SK-N-SH treated with all-trans-retinoic acid at 6 μM for 48 hours (cell line): ENCODE results near the gene CACNA2D2.

Experiments used
- ATAC-seq: fragments of 200-7000 bp; cut with Tn5 transposase; 3 replicates; pipeline ENCODE4 v1.9.1; 2020; ENCODE audit warnings: mild to moderate bottlenecking, moderate library complexity
- ARNTL ChIP-seq: fragments of 450-650 bp; formaldehyde crosslinking; IDR thresholded peaks from 2 replicates; pipeline ENCODE4 v1.5.0; 2020; ENCODE audit warnings: low read depth, mild to moderate bottlenecking, moderate library complexity, borderline replicate concordance
- BACH2 ChIP-seq: fragments of 250-450 bp; sonication (Bioruptor Pico); IDR thresholded peaks from 2 replicates; pipeline ENCODE4 v1.9.0; 2021; ENCODE audit warnings: mild to moderate bottlenecking, borderline replicate concordance
- CREB5 ChIP-seq: fragments of 250-450 bp; sonication (Bioruptor Pico); IDR thresholded peaks from 2 replicates; pipeline ENCODE4 v1.5.1; 2020; ENCODE audit warnings: low read depth, mild to moderate bottlenecking, moderate library complexity
- CSDC2 ChIP-seq: fragments of 250-450 bp; sonication (Bioruptor Pico); IDR thresholded peaks from 2 replicates; pipeline ENCODE4 v1.5.0; 2020; ENCODE audit warnings: mild to moderate bottlenecking, moderate library complexity
- ESRRG ChIP-seq: fragments of 250-450 bp; sonication (Bioruptor Pico); IDR thresholded peaks from 2 replicates; pipeline ENCODE4 v1.6.1; 2021; ENCODE audit warnings: mild to moderate bottlenecking
- GLIS3 ChIP-seq: fragments of 250-450 bp; sonication (Bioruptor Pico); IDR thresholded peaks from 2 replicates; pipeline ENCODE4 v1.5.0; 2020; ENCODE audit warnings: mild to moderate bottlenecking, moderate library complexity
- ISL1 ChIP-seq: fragments of 250-450 bp; sonication (Bioruptor Pico); IDR thresholded peaks from 2 replicates; pipeline ENCODE4 v2.1.2; 2022; ENCODE audit warnings: mild to moderate bottlenecking, moderate library complexity
- OSR1 ChIP-seq: fragments of 250-450 bp; sonication (Bioruptor Pico); IDR thresholded peaks from 2 replicates; pipeline ENCODE4 v1.8.0; 2022; ENCODE audit warnings: moderate library complexity, mild to moderate bottlenecking, inconsistent platforms
- PPARA ChIP-seq: fragments of 250-450 bp; sonication (Bioruptor Pico); IDR thresholded peaks from 2 replicates; pipeline ENCODE4 v1.5.0; 2020; ENCODE audit warnings: mild to moderate bottlenecking, borderline replicate concordance
- RARB ChIP-seq: fragments of 250-450 bp; sonication (Bioruptor Pico); IDR thresholded peaks from 2 replicates; pipeline ENCODE4 v1.8.0; 2021; ENCODE audit warnings: mild to moderate bottlenecking, moderate library complexity
- TCF4 ChIP-seq: fragments of 250-450 bp; sonication (Bioruptor Pico); IDR thresholded peaks from 2 replicates; pipeline ENCODE4 v1.8.0; 2021; ENCODE audit warnings: mild to moderate bottlenecking, moderate library complexity, borderline replicate concordance
- TOX ChIP-seq: fragments of 250-450 bp; sonication (Bioruptor Pico); IDR thresholded peaks from 2 replicates; pipeline ENCODE4 v1.8.0; 2021; ENCODE audit warnings: mild to moderate bottlenecking, moderate library complexity, borderline replicate concordance
- ZC3H10 ChIP-seq: fragments of 250-450 bp; sonication (Bioruptor Pico); IDR thresholded peaks from 2 replicates; pipeline ENCODE4 v1.5.1; 2021; ENCODE audit warnings: mild to moderate bottlenecking, moderate library complexity
- ZFP3 ChIP-seq: fragments of 250-450 bp; sonication (Bioruptor Pico); IDR thresholded peaks from 2 replicates; pipeline ENCODE4 v1.5.0; 2020; ENCODE audit warnings: mild to moderate bottlenecking, moderate library complexity
- ZFP30 ChIP-seq: fragments of 450-650 bp; formaldehyde crosslinking; IDR thresholded peaks from 2 replicates; pipeline ENCODE4 v1.5.0; 2022; ENCODE audit warnings: mild to moderate bottlenecking, moderate library complexity
- ZNF565 ChIP-seq: fragments of 450-650 bp; formaldehyde crosslinking; conservative IDR thresholded peaks from 2 replicates; pipeline ENCODE4 v1.5.0; 2020; ENCODE audit warnings: low read depth, mild to moderate bottlenecking, moderate library complexity
- ZNF70 ChIP-seq: fragments of 450-650 bp; formaldehyde crosslinking; IDR thresholded peaks from 2 replicates; pipeline ENCODE4 v1.5.0; 2020; ENCODE audit warnings: mild to moderate bottlenecking, moderate library complexity
- ZNF8 ChIP-seq: fragments of 450-650 bp; formaldehyde crosslinking; IDR thresholded peaks from 2 replicates; pipeline ENCODE4 v1.5.0; 2020; ENCODE audit warnings: mild to moderate bottlenecking, moderate library complexity
- TF ChIP-seq, protein P1 (sequence below): fragments of 250-450 bp; sonication (Bioruptor Pico); IDR thresholded peaks from 2 replicates; pipeline ENCODE4 v1.8.0; 2021; ENCODE audit warnings: low read depth, mild to moderate bottlenecking, moderate library complexity, borderline replicate concordance
- TF ChIP-seq, protein P2 (sequence below): fragments of 250-450 bp; sonication (Bioruptor Pico); IDR thresholded peaks from 2 replicates; pipeline ENCODE4 v1.5.1; 2021; ENCODE audit warnings: mild to moderate bottlenecking, moderate library complexity
- TF ChIP-seq, protein P3 (sequence below): fragments of 250-450 bp; sonication (Bioruptor Pico); IDR thresholded peaks from 2 replicates; pipeline ENCODE4 v1.5.0; 2020; ENCODE audit warnings: mild to moderate bottlenecking, moderate library complexity

CACNA2D2 gene

DNA sequence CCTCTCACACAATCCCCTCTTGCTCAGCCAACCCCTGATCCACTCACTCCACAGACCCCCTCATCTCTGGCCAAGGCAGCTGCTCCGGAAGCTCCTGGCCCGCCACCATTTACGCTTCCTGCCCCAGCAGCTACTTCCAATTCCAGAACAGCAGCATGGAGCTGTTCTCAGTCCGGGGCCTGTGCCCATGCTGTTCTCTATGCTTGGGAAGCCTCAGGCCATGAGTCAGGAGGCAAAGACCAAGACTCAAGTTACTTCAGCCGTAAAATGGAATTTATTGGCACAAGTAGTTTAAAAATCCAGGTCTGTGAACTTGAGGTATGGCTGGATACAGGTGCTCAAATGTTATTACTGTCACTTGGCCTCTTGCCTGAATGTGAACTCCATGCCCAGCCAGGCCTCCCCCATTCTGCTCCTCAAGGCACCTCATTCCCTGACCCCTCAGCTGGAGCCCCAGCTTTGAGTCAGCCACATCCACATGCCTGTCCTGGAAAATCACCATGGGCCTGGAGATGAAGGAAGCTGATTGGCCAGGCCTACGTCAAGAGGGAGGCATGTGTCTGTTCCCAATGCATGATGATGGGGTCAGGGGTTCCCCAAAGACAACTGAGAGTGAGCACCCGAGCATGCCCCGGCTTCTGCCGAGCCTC, 31.4 kb upstream of the CACNA2D2 start:
- no peak for ATAC-seq
- no peak for TF ChIP-seq CREB5 (CRISPR knock-in tag)
- no peak for TF ChIP-seq TCF4 (CRISPR knock-in tag)
- TF ChIP-seq ZFP3 (CRISPR knock-in tag), result no peak
- no peak for TF ChIP-seq BACH2
- TF ChIP-seq ZNF565 (CRISPR knock-in tag), result no peak
- no peak for TF ChIP-seq GLIS3 (CRISPR knock-in tag)

DNA sequence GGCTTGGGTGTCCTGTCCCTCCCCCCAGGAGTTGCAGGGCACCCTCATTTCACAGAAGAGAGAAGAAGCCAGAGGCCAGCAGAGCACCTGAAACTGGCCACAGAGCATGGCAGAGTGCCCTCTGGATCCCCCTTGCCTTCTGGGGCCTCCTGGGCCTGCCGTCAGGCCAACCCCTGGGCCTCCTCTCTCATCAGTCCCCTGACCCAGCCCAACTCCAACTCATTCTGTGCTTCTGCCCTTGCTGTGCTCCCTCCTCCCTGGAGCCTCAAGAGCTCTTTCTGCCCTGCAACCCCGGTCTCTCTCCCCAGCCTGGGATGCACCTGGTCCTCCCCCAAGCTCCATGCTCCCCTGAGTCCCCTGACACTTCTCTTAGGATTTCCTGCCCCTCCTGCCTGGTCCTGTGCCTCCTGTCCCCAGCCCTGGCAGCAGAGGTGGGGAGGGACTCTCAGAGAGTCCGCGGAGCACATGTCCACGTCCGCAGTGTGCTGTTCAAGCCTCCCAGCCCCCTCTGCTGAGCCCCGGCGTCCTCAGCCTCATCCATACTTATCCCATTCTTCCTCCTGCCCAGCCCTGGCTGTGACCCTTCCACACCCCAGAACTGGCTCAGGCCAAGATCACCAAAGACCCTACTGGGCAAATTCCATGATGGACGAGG, 30.5 kb upstream of the CACNA2D2 start:
- no peak for ATAC-seq
- no peak for TF ChIP-seq ZNF565 (CRISPR knock-in tag)
- no peak for TF ChIP-seq RARB
- TF ChIP-seq, protein P1, sequence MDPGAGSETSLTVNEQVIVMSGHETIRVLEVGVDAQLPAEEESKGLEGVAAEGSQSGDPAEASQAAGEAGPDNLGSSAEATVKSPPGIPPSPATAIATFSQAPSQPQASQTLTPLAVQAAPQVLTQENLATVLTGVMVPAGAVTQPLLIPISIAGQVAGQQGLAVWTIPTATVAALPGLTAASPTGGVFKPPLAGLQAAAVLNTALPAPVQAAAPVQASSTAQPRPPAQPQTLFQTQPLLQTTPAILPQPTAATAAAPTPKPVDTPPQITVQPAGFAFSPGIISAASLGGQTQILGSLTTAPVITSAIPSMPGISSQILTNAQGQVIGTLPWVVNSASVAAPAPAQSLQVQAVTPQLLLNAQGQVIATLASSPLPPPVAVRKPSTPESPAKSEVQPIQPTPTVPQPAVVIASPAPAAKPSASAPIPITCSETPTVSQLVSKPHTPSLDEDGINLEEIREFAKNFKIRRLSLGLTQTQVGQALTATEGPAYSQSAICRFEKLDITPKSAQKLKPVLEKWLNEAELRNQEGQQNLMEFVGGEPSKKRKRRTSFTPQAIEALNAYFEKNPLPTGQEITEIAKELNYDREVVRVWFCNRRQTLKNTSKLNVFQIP (CRISPR knock-in tag), result no peak
- TF ChIP-seq ARNTL (CRISPR knock-in tag), result no peak
- no peak for TF ChIP-seq TCF4 (CRISPR knock-in tag)
- no peak for TF ChIP-seq ZNF70 (CRISPR knock-in tag)
- no peak for TF ChIP-seq PPARA (CRISPR knock-in tag)
- no peak for TF ChIP-seq CREB5 (CRISPR knock-in tag)
- TF ChIP-seq, all 23 proteins: peak for 0

DNA sequence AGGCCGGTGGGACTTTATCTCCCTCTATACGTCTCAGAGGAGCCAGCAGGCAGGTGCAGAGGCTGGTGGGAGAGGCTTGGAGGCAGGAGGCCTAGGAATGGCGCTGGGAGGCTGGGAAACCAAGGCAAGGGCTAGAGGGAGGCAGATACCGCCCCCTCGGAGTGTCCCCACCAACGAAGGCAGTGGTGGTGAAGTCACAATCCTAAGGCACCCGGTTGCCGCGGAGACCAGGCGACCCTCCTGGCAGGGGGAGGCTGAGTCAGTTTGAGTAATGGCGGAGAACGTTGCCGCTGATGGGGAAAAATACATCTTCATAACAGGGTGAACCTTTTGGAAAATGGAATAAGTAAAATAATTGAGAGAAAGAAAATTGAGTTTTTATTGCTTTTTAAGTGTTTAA, 29.9 kb upstream of the CACNA2D2 start:
- no peak for ATAC-seq
- TF ChIP-seq ISL1 (CRISPR knock-in tag) (no peak), OSR1 (CRISPR knock-in tag) (no peak), ZC3H10 (no peak), ARNTL (CRISPR knock-in tag) (no peak), ZNF70 (CRISPR knock-in tag) (no peak), ESRRG (no peak), CSDC2 (CRISPR knock-in tag) (no peak), ZNF8 (CRISPR knock-in tag) (no peak), ZFP3 (CRISPR knock-in tag) (no peak), TCF4 (CRISPR knock-in tag) (no peak), TOX (no peak), GLIS3 (CRISPR knock-in tag) (no peak), ZFP30 (CRISPR knock-in tag) (no peak)
- TF ChIP-seq, protein P2, sequence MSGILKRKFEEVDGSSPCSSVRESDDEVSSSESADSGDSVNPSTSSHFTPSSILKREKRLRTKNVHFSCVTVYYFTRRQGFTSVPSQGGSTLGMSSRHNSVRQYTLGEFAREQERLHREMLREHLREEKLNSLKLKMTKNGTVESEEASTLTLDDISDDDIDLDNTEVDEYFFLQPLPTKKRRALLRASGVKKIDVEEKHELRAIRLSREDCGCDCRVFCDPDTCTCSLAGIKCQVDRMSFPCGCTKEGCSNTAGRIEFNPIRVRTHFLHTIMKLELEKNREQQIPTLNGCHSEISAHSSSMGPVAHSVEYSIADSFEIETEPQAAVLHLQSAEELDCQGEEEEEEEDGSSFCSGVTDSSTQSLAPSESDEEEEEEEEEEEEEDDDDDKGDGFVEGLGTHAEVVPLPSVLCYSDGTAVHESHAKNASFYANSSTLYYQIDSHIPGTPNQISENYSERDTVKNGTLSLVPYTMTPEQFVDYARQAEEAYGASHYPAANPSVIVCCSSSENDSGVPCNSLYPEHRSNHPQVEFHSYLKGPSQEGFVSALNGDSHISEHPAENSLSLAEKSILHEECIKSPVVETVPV (CRISPR knock-in tag), result no peak
- TF ChIP-seq, protein P3, sequence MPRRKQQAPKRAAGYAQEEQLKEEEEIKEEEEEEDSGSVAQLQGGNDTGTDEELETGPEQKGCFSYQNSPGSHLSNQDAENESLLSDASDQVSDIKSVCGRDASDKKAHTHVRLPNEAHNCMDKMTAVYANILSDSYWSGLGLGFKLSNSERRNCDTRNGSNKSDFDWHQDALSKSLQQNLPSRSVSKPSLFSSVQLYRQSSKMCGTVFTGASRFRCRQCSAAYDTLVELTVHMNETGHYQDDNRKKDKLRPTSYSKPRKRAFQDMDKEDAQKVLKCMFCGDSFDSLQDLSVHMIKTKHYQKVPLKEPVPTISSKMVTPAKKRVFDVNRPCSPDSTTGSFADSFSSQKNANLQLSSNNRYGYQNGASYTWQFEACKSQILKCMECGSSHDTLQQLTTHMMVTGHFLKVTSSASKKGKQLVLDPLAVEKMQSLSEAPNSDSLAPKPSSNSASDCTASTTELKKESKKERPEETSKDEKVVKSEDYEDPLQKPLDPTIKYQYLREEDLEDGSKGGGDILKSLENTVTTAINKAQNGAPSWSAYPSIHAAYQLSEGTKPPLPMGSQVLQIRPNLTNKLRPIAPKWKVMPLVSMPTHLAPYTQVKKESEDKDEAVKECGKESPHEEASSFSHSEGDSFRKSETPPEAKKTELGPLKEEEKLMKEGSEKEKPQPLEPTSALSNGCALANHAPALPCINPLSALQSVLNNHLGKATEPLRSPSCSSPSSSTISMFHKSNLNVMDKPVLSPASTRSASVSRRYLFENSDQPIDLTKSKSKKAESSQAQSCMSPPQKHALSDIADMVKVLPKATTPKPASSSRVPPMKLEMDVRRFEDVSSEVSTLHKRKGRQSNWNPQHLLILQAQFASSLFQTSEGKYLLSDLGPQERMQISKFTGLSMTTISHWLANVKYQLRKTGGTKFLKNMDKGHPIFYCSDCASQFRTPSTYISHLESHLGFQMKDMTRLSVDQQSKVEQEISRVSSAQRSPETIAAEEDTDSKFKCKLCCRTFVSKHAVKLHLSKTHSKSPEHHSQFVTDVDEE (CRISPR knock-in tag), result no peak
- TF ChIP-seq, protein P1 (CRISPR knock-in tag), result no peak
